Measurements from ENCODE around the gene TFCP2L1.

Gene TFCP2L1

GRCh38 chr2:121214296-121214695 is 70.7 kb downstream of the TFCP2L1 start:
- no peak for DNase-seq

DNA sequence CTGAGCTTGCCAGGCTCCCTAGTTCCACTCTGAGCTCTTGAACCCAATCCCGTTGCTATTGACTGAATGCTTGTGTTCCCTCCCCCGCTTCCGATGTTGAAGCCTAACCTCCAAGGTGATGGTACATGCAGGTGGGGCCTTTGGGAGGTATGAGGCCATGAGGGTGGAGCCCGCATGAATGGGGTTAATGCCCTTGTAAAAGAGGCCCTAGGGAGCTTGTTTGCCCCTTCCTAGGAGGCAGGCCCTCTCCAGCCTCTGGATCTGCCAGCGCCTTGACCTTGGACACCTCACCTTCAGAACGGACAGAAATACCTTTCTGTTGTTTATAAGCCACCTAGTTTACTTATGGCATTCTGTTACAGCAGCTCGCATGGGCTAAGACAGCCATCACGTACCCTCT is 71.6 kb downstream of the TFCP2L1 start:
- no peak for DNase-seq

GRCh38 chr2:121212661-121213325 is 72.2 kb downstream of the TFCP2L1 start:
- no peak for DNase-seq

DNA sequence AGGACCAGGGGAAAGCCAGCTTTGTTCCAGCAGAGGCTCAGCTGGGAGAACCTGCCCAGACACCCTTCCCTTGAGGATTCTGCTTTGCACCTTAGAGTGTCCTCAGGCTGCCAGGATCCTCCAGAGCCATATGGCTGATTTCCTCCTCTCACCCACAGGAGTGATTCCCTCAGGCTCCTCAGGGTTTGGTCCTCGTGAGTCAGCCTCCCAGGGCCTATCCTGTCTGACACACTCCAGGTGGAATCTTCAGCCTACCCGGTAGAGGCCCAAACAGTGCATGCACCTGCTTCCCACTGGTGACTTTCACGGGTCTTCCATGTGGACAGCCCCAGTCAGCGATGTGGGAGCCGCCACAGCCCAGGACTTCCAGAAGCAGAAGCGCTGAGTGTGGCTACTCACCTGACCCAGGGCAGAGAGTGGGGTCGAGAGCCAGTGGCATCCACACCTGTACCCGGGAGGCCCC is 73.3 kb downstream of the TFCP2L1 start:
- no peak for DNase-seq

GRCh38 chr2:121211251-121211650 is 73.8 kb downstream of the TFCP2L1 start:
- DNase-seq = no peak

GRCh38 chr2:121210691-121211090 is 74.3 kb downstream of the TFCP2L1 start:
- DNase-seq = no peak

GRCh38 chr2:121209014-121209610 is 75.9 kb downstream of the TFCP2L1 start:
- DNase-seq = no peak

GRCh38 chr2:121207494-121207893 is 77.5 kb downstream of the TFCP2L1 start:
- DNase-seq = no peak

DNA sequence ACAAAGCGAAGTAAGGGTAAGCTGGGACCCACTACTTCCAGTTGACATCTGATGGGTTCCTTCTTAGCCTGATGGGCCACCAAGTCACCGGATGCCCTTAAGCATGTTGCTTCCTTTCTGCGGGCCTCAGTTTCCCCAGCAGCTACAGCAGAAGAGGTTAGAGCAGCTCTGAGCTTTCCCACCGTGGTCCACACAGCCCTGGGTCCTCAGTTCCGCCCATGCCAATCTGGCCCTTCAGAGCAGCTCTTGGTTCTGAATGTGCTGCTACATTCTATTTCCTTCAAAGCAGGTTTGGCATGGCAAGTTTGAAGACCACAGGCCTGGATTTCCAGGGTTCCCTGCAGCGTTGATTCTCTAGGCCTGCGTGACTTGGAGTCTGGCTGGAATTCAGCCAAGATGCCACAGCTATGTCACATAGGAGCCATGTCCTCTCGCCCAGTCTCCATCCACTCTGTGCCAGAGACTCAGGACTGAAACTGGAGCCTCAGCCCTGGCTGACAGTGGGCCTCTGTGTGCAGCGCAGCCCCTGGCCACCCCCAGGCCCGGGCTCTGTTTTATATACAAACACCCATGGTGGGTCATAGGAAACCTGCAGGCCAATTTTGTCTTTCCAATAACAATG is 79.6 kb downstream of the TFCP2L1 start:
- no peak for DNase-seq

DNA sequence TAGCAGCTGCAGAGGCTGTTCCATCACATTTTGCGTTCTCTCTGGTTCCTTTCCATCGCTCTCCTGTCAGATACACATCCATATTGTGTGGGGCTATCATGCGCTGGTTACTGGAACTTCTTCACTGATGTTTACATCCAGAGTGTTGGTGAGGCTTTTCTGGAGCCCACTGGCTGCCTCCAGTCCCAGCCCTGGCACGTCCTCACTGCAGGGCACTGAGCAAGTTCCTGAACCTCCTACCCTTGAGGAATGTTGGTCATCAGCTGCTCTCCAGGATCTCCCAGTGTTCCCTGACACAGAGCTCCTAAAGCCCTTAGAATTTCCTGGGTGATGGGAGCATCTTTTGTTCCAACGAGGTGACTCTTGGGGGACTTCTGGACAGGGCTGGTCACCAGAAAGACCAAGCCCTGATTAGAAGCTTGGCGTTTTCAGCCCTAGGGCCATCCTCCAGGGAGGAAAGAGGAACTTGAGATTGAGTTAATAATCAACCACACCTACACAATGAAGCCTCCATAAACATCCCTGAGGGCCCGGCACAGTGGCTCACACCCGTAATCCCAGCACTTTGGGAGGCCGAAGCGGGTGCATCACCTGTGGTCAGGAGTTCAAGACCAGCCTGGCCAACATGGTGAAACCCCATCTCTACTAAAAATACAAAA is 81.3 kb downstream of the TFCP2L1 start:
- no peak for DNase-seq

- no peak for DNase-seq
These were observed 82.3 kb downstream of the TFCP2L1 start for GRCh38 chr2:121202541-121203310.

DNA sequence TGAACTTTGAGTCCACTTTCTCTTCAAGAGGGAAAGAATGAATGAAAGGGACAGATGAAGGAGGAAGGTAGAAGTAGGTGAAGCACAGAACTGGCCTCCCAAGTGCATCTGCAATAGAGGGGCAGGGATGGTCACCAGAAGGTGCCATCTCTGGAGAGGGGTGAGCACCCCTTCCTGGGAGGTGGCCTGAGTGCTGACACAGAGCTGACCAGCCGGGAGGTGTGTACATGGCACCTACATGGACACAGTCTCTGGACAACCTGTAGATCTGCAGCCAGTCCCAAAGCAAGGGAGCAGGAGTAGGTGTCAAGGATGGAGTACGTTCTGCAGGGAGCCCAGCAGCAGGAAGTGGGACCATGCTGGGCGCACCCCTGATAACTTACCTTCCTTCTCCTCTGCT is 83.2 kb downstream of the TFCP2L1 start:
- DNase-seq = no peak

DNA sequence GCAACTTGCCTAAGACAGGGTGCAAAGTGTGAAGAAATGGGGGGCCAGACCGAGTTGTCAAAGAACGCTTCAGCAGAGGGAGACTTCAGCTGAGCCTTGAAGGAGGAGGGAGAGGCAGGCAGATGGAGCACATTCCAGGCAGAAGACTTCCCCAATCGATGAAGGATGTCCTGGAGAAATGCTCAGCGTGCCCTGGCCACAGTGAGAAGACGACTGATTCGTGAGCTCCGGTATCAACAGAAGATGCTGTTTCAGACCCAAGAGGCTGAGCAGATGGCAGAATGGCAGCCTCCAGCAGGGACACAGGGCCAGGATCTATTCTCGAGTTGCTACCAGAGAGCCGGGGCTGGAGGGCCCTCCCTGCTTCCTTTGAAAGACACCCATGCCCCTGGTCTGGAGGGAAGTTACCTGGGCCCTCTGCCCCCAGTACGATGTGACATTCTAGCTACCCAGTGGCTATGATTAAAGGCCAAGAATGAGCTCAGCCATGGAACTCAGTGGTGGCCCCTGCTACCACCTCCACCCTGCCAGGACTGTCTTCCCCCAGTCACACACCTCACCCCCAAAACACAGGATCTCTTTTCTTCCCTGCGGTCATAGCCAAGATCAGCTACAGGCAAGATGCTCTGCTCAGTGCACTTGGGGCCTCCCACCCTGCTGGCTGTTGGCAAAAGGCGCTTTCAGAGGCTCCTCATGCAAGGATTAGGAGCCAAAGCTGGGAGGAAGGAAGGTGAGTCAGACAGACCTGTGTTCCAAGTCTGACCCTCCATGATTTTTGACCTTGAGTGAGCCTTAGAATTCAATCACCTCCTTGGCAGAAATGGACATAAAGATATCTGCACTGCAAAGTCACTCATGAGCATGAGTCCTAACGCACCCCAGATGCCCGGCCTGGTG is 84.3 kb downstream of the TFCP2L1 start:
- DNase-seq = no peak

DNA sequence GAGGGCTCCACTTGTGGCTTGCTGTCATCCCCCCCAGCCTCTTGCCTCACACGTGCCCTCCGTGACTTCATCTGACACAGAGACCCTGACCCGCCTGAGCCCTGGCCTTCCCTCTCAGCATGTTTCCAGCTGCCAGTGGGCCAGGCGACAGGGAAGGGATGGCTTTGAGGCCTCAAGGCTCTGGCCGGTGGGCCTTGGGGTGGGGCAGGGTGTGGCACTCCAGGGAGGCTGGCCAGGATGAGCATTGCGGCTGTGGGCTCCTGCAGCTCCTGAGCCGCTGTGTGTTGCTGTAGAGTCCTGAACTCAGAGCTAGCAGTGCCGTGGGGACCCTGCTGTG is 85.0 kb downstream of the TFCP2L1 start:
- DNase-seq = no peak

DNA sequence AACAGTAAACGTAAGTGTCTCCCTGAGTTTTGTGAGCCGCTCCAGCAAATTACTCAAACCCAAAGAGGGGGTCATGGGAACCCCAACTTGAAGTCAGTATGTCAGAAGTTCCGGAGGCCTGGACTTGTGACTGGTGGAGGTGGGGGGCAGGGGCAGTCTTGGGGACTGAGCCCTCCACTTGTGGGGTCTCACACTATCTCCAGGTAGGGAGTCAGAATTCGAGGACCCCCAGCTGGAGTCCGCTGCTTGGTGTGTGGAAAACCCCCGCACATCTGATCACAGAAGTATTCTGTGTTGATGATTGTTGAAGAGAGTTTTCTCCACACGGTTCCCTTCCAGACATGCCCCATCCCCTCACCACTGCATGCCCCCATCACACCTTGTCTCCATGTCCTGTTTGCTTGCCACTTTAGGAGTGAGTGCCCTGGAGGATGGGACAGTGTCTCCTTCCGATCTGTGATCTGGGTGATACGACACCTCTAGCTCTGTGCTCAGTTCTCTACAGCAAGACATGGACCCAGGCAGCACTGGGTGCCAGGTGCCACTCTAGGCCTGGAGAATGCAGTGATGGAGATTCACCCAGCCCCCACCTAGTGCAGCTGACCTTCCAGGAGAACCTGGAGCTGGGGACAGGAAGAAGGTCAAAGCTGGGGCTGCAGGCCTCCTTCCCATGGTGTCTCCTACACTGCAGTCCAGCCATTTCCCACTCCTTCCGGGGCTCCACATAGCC is 85.6 kb downstream of the TFCP2L1 start:
- no peak for DNase-seq

DNA sequence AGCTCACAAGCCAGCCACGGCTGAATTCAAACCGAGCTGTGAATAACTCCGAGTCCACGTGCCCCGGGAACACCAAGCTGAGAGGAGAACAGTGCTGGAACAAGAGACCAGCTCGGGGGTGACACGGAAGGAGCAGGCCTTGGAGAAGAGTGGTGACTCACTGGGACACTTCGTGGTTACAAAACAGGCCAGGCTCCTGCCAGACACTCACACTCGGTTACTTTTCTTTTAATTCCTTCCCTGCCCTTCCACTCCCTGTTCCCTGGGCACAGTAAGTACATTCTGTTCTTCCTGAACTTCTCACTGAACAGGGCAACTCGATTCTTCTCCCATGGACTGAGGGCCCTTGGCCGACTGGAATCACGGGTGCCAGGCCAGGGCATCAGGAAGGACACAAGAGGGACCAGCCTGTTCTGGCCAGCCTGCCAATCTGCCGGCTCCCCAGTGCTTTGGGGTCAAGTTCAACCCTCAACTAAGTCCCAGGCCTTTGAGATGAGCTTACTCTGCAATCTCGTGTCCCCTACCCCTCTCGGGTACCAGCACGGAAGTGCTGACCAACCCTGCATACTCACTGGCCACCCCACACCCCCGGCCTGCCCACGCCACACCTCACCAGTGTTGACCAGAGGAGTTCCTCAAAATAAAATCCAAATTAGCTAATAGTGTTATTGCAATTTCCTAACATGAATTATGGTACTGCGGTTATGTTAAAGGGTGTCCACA is 87.5 kb downstream of the TFCP2L1 start:
- DNase-seq = no peak

GRCh38 chr2:121196849-121197155 is 88.2 kb downstream of the TFCP2L1 start:
- DNase-seq = no peak

DNA sequence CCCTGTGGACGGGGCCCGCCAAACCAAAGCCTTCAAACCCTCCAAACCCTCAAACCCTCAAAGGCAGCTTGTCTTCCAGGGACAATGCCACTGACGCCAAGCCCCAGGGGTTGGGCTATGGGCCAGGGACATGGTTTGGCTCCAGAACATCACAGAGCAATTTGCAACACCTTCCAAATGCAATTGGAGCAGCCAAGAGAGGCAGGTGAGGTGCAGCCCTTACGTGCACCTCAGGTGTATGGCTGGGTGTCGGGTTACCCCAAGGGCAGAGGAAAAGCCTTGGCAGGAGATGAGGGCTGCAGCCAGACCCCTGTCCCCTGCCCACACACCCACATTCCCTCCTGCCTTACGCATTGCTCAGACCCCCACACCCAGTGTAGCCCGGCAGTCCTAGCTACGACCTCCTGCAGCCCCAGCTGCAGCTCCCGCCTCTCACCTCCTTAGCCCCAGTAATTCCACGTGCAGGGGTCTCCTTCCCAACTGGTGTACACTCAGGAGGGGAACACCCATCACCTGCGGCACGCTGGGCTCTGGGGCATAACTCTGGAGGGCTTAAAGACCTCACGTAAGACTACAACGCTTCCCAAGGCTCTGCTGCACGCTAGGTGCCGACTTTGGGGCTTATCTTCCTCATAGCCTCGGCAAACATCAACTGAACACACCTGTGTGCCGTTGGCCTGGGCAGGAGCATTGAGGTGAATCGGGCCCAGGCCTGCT is 88.7 kb downstream of the TFCP2L1 start:
- no peak for DNase-seq

- DNase-seq = no peak
These were observed 90.0 kb downstream of the TFCP2L1 start for GRCh38 chr2:121195036-121195435.

DNA sequence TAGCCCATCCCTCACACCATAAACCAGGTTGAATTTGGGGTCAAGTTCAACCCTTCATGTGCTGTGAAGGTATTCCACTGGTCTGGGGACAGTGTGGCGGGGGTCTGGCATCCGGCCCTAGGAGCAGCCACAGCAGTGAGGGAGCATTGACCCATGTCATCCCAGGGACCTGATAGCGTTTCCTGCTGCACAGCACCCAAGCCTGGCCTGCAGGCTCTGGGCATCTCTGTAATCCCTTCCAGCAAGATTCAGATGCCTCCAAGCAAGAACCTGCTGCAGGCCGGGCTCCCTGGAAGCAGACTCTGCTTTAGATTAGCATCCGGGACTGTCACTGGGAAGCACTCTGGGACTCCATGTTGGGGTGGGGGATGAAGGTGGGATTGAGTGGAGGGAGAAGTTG is 90.4 kb downstream of the TFCP2L1 start:
- DNase-seq = no peak

All from CD4-positive, alpha-beta T cell treated with Interleukin-10 for 1 hour (primary cell).